22Rv1 (cell line): ENCODE measurements around the gene SLC26A9.
A peak's percentile ranks its signal among the peaks of the same experiment; 100 is the strongest.

Experiments used
- H3K27ac ChIP-seq: fragments of 450-650 bp; 2 replicates; pipeline ENCODE4 v1.5.1; 2017
- ZFX ChIP-seq: fragments of 450-650 bp; IDR thresholded peaks from 2 replicates; pipeline ENCODE4 v1.6.1; 2017; ENCODE audit warnings: antibody characterized with exemption, borderline replicate concordance
- TF ChIP-seq, protein P1 (sequence below): fragments of 450-650 bp; IDR thresholded peaks from 2 replicates; pipeline ENCODE4 v1.5.1; 2017; ENCODE audit warnings: mild to moderate bottlenecking

The SLC26A9 gene

DNA sequence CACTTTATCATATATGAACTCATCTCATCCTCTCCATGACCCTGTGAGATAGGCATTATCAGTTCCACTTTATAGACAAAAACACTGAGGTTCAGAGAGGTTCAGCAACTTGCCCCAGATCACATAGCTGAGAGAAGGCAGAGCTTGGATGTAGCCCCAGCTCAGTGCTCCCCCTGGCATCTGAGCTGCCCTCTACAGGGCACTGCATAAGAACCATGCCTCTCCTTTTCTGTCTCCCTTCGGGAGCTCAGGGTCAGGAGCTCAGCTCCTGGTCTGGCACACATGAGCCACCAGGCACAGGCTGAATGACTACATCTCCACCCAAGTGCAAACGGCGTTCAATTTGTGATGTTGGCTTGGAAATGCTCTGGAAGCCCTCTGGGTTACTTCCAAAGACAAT lies 43.0 kb upstream of the SLC26A9 start:
- TF ChIP-seq, protein P1, sequence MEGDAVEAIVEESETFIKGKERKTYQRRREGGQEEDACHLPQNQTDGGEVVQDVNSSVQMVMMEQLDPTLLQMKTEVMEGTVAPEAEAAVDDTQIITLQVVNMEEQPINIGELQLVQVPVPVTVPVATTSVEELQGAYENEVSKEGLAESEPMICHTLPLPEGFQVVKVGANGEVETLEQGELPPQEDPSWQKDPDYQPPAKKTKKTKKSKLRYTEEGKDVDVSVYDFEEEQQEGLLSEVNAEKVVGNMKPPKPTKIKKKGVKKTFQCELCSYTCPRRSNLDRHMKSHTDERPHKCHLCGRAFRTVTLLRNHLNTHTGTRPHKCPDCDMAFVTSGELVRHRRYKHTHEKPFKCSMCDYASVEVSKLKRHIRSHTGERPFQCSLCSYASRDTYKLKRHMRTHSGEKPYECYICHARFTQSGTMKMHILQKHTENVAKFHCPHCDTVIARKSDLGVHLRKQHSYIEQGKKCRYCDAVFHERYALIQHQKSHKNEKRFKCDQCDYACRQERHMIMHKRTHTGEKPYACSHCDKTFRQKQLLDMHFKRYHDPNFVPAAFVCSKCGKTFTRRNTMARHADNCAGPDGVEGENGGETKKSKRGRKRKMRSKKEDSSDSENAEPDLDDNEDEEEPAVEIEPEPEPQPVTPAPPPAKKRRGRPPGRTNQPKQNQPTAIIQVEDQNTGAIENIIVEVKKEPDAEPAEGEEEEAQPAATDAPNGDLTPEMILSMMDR = peak; percentile 16; the same call in 1 of the 2 replicates
- TF ChIP-seq ZFX = no peak
- H3K27ac ChIP-seq = no peak overlapping the region

DNA sequence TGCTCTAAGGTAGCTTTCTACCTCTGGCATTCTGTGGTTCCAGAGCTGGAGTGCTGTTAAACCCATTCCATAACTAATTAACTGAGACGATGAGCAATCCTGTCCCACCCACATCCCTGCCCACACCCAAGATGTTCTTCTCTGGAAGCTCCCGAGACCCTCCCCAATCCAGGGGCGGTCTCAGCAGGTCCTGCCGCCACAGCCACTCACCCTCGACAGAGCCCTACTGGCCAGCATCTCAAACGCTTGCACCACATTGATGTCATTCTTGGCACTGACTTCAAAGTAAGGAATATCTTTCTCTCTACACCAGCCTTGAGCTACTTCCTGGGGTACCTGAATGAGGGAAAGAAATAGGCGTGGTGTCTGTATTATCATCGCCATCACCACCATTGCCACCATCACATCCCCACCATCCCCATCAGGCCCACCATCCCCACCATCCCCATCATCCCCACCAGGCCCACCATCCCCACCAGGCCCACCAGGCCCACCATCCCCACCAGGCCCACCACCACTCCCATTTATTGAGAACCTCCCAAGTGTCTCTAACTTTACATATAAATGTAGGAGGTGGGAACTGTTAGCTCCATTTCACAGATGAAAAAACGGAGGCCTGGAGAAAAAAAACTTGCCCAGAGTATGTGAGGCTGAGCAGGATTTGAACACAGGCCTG lies 42.2 kb upstream of the SLC26A9 start:
- H3K27ac ChIP-seq = no peak overlapping the region

DNA sequence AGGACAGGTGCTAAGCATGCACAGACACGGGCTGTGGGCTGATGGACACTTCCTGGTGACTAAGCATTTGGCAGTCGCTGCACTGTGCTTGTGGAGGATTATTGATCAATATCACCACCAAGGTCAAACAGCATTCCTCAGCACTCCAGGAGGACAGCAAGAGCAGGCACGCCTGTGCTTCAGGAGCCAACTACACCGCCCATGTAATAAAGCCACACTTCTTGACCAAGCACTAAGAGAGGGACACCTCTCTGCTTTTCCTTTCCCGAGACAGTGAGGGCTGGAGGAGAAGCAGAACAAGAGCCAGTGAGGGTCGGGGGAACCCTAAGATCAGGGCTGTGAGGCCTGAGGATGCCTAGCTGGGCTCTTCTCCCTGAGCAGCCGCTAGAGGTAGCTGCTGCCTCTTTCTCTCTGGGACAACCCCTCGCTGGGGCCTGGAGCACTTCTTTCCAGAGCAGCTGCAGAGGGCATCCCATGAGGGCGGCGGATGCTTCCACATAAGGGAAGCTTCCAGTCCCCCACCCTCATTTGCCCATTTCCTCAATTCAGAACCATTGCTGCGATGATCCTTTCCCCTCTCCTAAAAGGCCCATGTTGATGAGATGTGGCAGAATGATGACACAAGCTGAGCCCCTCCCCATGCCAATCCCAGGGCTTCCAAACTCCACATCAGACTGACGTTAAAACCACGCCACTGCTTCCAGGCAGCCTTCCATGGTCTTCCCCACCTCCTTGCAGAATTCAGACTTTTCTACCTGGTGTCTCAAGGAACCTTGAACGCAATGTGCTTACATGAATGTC lies 40.9 kb upstream of the SLC26A9 start:
- TF ChIP-seq ZFX = no peak
- TF ChIP-seq, protein P1 = peak; percentile 86
- no peak overlapping the region for H3K27ac ChIP-seq

More for the DNA sequence above, 42.2 kb upstream of the SLC26A9 start:
- TF ChIP-seq, protein P1 = no peak
- no peak for TF ChIP-seq ZFX

DNA sequence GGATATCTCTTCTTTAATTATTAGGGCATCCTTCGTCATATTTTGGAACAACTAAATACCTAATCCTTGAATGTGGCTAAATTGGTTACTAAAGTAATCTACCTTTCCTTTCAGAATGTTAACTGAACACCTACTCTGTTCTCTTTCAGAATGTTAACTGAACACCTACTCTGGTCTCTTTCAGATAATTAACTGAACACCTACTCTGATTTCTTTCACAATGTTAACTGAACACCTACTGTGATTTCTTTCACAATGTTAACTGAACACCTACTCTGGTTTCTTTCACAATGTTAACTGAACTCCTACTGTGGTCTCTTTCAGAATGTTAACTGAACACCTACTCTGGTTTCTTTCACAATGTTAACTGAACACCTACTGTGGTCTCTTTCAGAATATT lies 38.0 kb upstream of the SLC26A9 start:
- H3K27ac ChIP-seq = no peak overlapping the region
- TF ChIP-seq, protein P1 = no peak
- no peak for TF ChIP-seq ZFX

DNA sequence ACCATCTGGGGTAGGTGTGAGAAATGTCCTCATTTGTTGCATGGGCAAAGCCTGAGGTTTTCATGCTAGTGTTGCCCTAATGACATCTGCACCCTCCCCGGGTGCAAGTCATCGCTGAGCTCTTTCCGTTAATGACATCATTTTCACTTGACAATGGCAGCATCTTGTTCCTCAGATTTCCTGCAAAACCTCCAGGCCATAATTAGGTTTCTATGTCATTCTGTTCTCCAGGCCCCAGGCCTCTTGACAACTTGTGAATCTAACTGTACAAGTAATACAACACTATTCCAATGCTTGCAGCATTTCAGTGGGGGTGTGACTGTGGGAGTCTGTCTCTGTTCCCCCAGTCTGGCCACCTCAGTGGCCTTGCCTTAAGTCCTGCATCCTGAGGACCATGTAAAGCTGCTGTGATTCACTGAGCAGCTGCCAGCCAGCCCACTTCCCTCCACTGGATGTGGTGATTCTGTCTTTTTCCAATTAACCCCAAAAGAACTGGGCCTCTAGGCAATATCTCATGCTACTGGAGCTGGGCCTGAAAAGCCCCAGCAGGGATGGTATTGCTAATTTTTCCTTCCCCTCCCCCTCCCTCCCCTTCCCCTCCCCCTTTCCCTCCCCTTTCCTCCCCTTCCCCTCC lies 37.1 kb upstream of the SLC26A9 start:
- TF ChIP-seq, protein P1 = no peak
- TF ChIP-seq ZFX = no peak
- no peak overlapping the region for H3K27ac ChIP-seq

DNA sequence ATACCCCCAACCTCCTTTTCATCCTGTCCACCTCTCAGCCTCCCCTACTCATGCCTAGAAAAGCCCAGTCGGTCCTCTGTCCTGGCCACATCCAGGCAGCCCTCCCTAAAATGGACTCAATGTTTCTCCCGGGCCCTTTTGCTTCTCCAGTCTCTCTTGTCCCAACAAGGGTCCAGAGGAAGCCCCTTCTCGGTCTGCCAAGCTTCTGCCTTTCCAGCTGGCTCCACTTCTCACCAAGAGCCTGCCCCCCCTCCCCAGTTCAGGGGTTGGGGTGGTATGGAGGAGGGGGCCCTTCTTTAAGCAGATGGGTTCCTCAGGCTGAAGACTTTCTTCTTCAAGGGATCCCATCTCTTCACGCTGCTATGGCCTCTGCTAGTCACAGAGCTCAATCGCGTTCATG lies 36.0 kb upstream of the SLC26A9 start:
- H3K27ac ChIP-seq = no peak overlapping the region
- TF ChIP-seq, protein P1 = no peak
- no peak for TF ChIP-seq ZFX

DNA sequence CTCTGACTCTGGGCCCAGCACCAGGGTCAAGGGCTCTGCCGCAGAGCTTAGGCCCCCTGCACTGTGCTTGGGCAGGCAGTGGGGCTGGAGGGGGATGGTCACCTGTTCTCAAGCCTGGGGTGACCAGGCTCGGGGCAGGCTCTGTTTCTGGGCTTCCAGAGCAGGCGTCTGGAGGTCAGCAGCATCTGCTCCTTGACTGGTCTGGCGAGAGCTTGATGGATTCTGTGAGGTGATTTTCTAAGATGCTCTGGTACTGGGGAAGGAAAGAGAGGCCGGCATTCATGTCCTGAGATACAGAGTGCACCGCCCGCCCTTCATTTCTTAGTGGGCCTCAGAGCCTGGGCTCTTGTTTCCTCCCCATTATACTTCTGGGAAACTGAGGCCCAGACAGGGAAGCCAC lies 35.4 kb upstream of the SLC26A9 start:
- H3K27ac ChIP-seq = no peak overlapping the region
- no peak for TF ChIP-seq ZFX
- TF ChIP-seq, protein P1 = no peak
